H9 (cell line): ENCODE results near the gene RYR1. TPM values are rescaled to one million over a fixed set of nuclear protein-coding genes. Genes with fewer than 3 reads are reported as not detected.

Source experiments
- DNase-seq: peaks from one replicate; pipeline ENCODE4 v3.0.0-alpha.2; 2017
- H2AFZ ChIP-seq: one replicate; pipeline ENCODE4 v1.6.1; 2013; ENCODE audit warnings: mild to moderate bottlenecking, low read length, control low read depth, moderate library complexity
- H2AK5ac ChIP-seq: 2 replicates; pipeline ENCODE4 v1.6.1; 2013; ENCODE audit warnings: low read length, control low read depth, mixed read lengths; ENCODE audit not compliant: insufficient read length
- H2BK120ac ChIP-seq: one replicate; pipeline ENCODE4 v1.6.1; 2013; ENCODE audit warnings: low read depth, mild to moderate bottlenecking, low read length, control low read depth, inconsistent platforms; ENCODE audit not compliant: poor library complexity, severe bottlenecking
- H2BK12ac ChIP-seq: 2 replicates; pipeline ENCODE4 v1.6.1; 2013; ENCODE audit warnings: low read length, control low read depth, mixed read lengths, low read depth; ENCODE audit not compliant: insufficient read length
- H2BK15ac ChIP-seq: 2 replicates; pipeline ENCODE4 v1.6.1; 2013; ENCODE audit warnings: low read depth, low read length, control low read depth
- H2BK20ac ChIP-seq: one replicate; pipeline ENCODE4 v1.6.1; 2013; ENCODE audit warnings: low read depth, mild to moderate bottlenecking, low read length, control low read depth, inconsistent platforms; ENCODE audit not compliant: poor library complexity, severe bottlenecking
- H2BK5ac ChIP-seq: 2 replicates; pipeline ENCODE4 v1.6.1; 2013; ENCODE audit warnings: low read length, control low read depth, mixed read lengths; ENCODE audit not compliant: insufficient read length
- H3K14ac ChIP-seq: 2 replicates; pipeline ENCODE4 v1.6.1; 2013; ENCODE audit warnings: low read length, control low read depth; ENCODE audit not compliant: insufficient read depth
- H3K18ac ChIP-seq: 2 replicates; pipeline ENCODE4 v1.6.1; 2013; ENCODE audit warnings: low read depth, mild to moderate bottlenecking, mixed read lengths, low read length, control low read depth; ENCODE audit not compliant: insufficient read length
- H3K23ac ChIP-seq: 2 replicates; pipeline ENCODE4 v1.6.1; 2013; ENCODE audit warnings: low read length, control low read depth, mixed read lengths, low read depth; ENCODE audit not compliant: insufficient read length
- H3K23me2 ChIP-seq: 2 replicates; pipeline ENCODE4 v1.6.1; 2013; ENCODE audit warnings: low read depth, mild to moderate bottlenecking, mixed read lengths, low read length, control low read depth; ENCODE audit not compliant: insufficient read length, poor library complexity, severe bottlenecking
- H3K27ac ChIP-seq: 2 replicates; pipeline ENCODE4 v1.5.1; 2013; ENCODE audit warnings: low read length, control low read depth, mixed read lengths, low read depth; ENCODE audit not compliant: insufficient read length
- H3K27me3 ChIP-seq: 2 replicates; pipeline ENCODE4 v1.6.1; 2013; ENCODE audit warnings: low read length, control low read depth, inconsistent platforms; ENCODE audit not compliant: insufficient read depth
- H3K4ac ChIP-seq: 2 replicates; pipeline ENCODE4 v1.6.1; 2013; ENCODE audit warnings: low read depth, mild to moderate bottlenecking, control low read depth, inconsistent platforms, low read length, moderate library complexity
- H3K4me1 ChIP-seq: 2 replicates; pipeline ENCODE4 v1.6.1; 2013; ENCODE audit warnings: low read length, control low read depth, inconsistent platforms; ENCODE audit not compliant: insufficient read depth
- H3K4me2 ChIP-seq: 2 replicates; pipeline ENCODE4 v1.6.1; 2013; ENCODE audit warnings: low read length, control low read depth, mixed read lengths; ENCODE audit not compliant: insufficient read length, insufficient read depth
- H3K56ac ChIP-seq: 2 replicates; pipeline ENCODE4 v1.6.1; 2013; ENCODE audit warnings: low read depth, mild to moderate bottlenecking, mixed read lengths, low read length, control low read depth; ENCODE audit not compliant: insufficient read length
- H3K79me1 ChIP-seq: 2 replicates; pipeline ENCODE4 v1.6.1; 2013; ENCODE audit warnings: low read depth, mild to moderate bottlenecking, moderate library complexity, low read length, control low read depth, inconsistent platforms; ENCODE audit not compliant: insufficient read depth, poor library complexity, severe bottlenecking
- H3K79me2 ChIP-seq: 2 replicates; pipeline ENCODE4 v1.6.1; 2013; ENCODE audit warnings: low read length, control low read depth, inconsistent platforms; ENCODE audit not compliant: insufficient read depth
- H3K9ac ChIP-seq: 2 replicates; pipeline ENCODE4 v1.6.1; 2013; ENCODE audit warnings: low read length, control low read depth, mixed read lengths; ENCODE audit not compliant: insufficient read length; ENCODE audit errors: extremely low read depth
- H3K9me3 ChIP-seq: one replicate; pipeline ENCODE4 v1.6.1; 2013; ENCODE audit warnings: low read depth, low read length, inconsistent platforms; ENCODE audit not compliant: control insufficient read depth
- H3T11ph ChIP-seq: one replicate; pipeline ENCODE4 v1.6.1; 2013; ENCODE audit warnings: mild to moderate bottlenecking, low read length, control low read depth, inconsistent platforms
- H4K20me1 ChIP-seq: one replicate; pipeline ENCODE4 v1.6.1; 2013; ENCODE audit not compliant: control insufficient read depth, insufficient read length, insufficient read depth
- H4K5ac ChIP-seq: 2 replicates; pipeline ENCODE4 v1.6.1; 2013; ENCODE audit warnings: low read depth, mild to moderate bottlenecking, mixed read lengths, low read length, control low read depth; ENCODE audit not compliant: insufficient read length
- H4K8ac ChIP-seq: replicated peaks from 2 replicates; pipeline ENCODE4 v1.6.1; 2013; ENCODE audit warnings: low read length, control low read depth, mixed read lengths, low read depth; ENCODE audit not compliant: insufficient read length
- H4K91ac ChIP-seq: 2 replicates; pipeline ENCODE4 v1.6.1; 2013; ENCODE audit warnings: low read depth, mild to moderate bottlenecking, moderate library complexity, mixed read lengths, low read length, control low read depth; ENCODE audit not compliant: insufficient read length
- H3K27ac Mint-ChIP-seq, 3 experiments: 2 replicates in 2 of 3; 3 replicates in 1 of 3; pipeline ENCODE4 v1.8.0; 2020 to 2021; ENCODE audit warnings: mixed read lengths in 3 of 3, mild to moderate bottlenecking in 1 of 3, moderate library complexity in 1 of 3
- H3K27me3 Mint-ChIP-seq: 2 replicates; pipeline ENCODE4 v1.8.0; 2021; ENCODE audit warnings: low read depth, mild to moderate bottlenecking, moderate library complexity, mixed read lengths
- H3K36me3 Mint-ChIP-seq, 3 experiments: 2 replicates in 2 of 3; 3 replicates in 1 of 3; pipeline ENCODE4 v1.8.0; 2020 to 2021; ENCODE audit warnings: low read depth in 3 of 3, mixed read lengths in 3 of 3; ENCODE audit not compliant: insufficient read depth in 1 of 3
- H3K4me1 Mint-ChIP-seq, 2 experiments: 2 replicates each; pipeline ENCODE4 v1.8.0; 2020; ENCODE audit warnings: mixed read lengths in 2 of 2
- H3K4me3 Mint-ChIP-seq, 2 experiments: 2 replicates in 1 of 2; 3 replicates in 1 of 2; pipeline ENCODE4 v1.8.0; 2020 to 2021; ENCODE audit warnings: mild to moderate bottlenecking in 2 of 2, mixed read lengths in 2 of 2, moderate library complexity in 1 of 2
- H3K9me3 Mint-ChIP-seq, 2 experiments: 2 replicates in 1 of 2; 3 replicates in 1 of 2; pipeline ENCODE4 v1.8.0; 2020; ENCODE audit warnings: mild to moderate bottlenecking in 2 of 2, mixed read lengths in 2 of 2, moderate library complexity in 1 of 2
- CTCF ChIP-seq: fragments of 200-600 bp; sonication (generic); conservative IDR thresholded peaks from 3 replicates; pipeline ENCODE4 v1.8.0; 2021; ENCODE audit warnings: antibody characterized with exemption, mild to moderate bottlenecking
- WGBS: extraction: QIAGEN DNeasy Blood & Tissue Kit; methylation state at CpG from one replicate; pipeline ENCODE4 v1.1.7; 2013; ENCODE audit warnings: missing lambda C conversion rate, low lambda C conversion rate, mixed read lengths; ENCODE audit not compliant: insufficient read length; ENCODE audit errors: extremely low coverage; 5-methylcytosine and 5-hydroxymethylcytosine counted together
- total RNA-seq: library from RNA; stranded (reverse); gene quantifications from 2 replicates; pipeline ENCODE4 v1.2.1, GENCODE V29; 2021

Gene RYR1
- total RNA-seq, 1 experiment from 2014 or later, result 8.9 TPM

- H3K23ac ChIP-seq, result no peak overlapping the region
- Mint-ChIP-seq H3K27me3 (no peaks in the 10 kb centered on the region), H3K27ac (peak overlapping the region in 2 of 3 experiments; percentile 26 to 65; a peak in 2 of 7 replicates), H3K36me3 (peaks cover 16 to 20% (median 19%) of the 10 kb centered on the region in 3 experiments; a peak in 6 of 7 replicates), H3K4me1 (peaks cover 4 to 6% of the 10 kb centered on the region in 2 experiments), H3K4me3 (no peak overlapping the region), H3K9me3 (no peaks in the 10 kb centered on the region)
- H4K91ac ChIP-seq, result no peak overlapping the region
- no peak overlapping the region for H3K18ac ChIP-seq
- H3K9ac ChIP-seq, result no peak overlapping the region
- H3K27ac ChIP-seq, result no peak overlapping the region
- no peak overlapping the region for H3K56ac ChIP-seq
- TF ChIP-seq CTCF, result no peak
- H2BK5ac ChIP-seq, result no peak overlapping the region
- no peak overlapping the region for H2BK120ac ChIP-seq
- no peaks in the 10 kb centered on the region for H3K27me3 ChIP-seq
- H3K4me1 ChIP-seq, result no peaks in the 10 kb centered on the region
- H2BK12ac ChIP-seq, result no peak overlapping the region
- WGBS, result no CpG with 5 or more reads among the region's 3 CpGs
- no peaks in the 10 kb centered on the region for H3K79me1 ChIP-seq
- no peaks in the 10 kb centered on the region for H3K9me3 ChIP-seq
- H3K4ac ChIP-seq, result no peak overlapping the region
- H3T11ph ChIP-seq, result no peak overlapping the region
- no peak overlapping the region for H3K14ac ChIP-seq
- H4K20me1 ChIP-seq, result no peaks in the 10 kb centered on the region
- H2AK5ac ChIP-seq, result no peak overlapping the region
- H2BK20ac ChIP-seq, result no peak overlapping the region
- H3K4me2 ChIP-seq, result no peak overlapping the region
- H2BK15ac ChIP-seq, result no peak overlapping the region
- no peak overlapping the region for H4K8ac ChIP-seq
- no peak for DNase-seq
- no peak overlapping the region for H2AFZ ChIP-seq
- H3K79me2 ChIP-seq, result no peaks in the 10 kb centered on the region
- H4K5ac ChIP-seq, result no peak overlapping the region
- H3K23me2 ChIP-seq, result no peaks in the 10 kb centered on the region
These were observed 116.9 kb downstream of the RYR1 start for GRCh38 chr19:38550376-38550775.
